LoVo (cell line): ENCODE data around the gene GDF7.

Source experiments
- DNase-seq: peaks from one replicate; pipeline ENCODE4 v3.0.0-alpha.2; 2016; ENCODE audit warnings: low spot score

The GDF7 gene

DNA sequence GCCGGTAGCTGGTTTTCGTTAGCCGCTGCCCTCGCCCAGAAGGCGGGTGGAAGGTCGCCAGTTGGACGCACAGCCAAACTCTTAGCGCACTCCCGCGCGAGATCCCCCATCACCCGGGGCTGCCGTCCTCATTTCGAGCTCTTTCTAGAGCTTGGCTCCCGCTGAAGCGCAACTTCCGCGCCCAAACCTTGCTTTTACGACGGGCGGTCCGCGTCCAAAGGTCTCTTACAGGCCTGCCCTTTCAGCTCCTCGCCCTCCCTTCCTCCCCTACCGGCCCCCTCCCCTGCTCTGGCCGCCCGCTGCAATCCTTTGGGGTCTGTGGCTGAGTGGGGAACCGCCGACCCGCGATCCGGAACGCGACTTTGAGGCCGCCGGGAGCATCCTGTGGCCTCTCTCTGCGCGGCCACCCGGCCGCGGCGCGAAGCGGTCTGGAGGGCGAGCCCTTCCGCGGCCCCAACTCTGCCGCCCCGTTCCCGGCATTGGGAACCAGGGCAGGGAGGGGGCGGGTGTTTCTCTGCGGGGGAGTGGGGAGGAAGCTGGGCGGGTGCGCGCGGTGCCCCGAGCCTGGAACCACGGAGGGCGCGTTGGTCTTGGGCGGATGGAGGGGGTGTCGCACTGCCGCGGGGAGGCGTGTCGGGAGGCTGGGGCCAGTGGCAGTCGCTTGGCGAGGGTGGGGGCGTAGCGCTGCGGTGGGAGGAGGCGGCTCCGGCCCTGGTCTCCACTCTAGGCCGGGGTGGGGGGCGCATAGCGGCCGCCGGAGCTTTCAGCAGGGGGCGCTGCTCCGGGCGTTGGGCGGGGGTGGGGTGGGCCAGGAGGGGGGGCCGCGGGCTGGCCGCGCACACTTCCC lies at the start of gene GDF7:
Gene GDF7 (plus strand): TSS at position 841 of the 847 bp plus-strand sequence. CDS start 96 bp downstream, outside the sequence.
- no peak for DNase-seq

- DNase-seq, result peak; percentile 55
Measured at GRCh38 chr2:20617892-20618467, 49.0 kb upstream of the GDF7 start.

- DNase-seq, result no peak
Measured at GRCh38 chr2:20618468-20618885, 48.5 kb upstream of the GDF7 start.

DNA sequence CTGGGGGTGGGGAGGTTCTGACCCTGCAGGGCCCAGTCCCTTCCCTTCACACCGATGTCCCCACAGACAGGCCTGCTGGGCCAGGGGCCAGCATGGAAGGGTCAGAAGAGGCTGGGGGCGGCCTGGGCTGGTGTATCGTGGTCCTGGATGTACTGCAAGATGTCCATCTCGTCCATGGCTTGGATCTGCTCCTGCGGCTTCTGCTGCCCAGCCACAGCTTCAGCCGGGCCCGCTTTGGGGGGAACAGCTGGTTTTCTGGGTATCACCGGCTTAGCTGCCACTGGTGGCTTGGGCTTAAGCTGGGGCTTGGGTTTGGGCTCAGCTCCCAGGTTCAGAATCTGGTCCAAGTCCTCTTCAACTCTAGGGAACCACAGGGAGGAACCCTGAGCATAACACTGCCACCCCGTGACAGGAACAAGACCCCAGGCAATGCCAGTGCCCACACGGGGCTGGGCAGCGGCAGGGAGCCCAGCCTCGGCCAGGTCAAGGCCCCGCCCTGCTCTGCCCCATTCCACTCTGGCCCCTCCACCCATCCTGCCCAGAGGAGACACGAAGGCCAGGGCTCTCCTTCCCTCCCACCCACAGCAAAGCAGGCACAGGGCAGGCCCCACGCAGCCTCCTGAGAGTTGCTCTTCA lies 47.9 kb upstream of the GDF7 start:
- DNase-seq, result no peak

GRCh38 chr2:20619624-20620024 lies 47.3 kb upstream of the GDF7 start:
- no peak for DNase-seq

- no peak for DNase-seq
Measured at GRCh38 chr2:20620271-20620681, 46.7 kb upstream of the GDF7 start.

DNA sequence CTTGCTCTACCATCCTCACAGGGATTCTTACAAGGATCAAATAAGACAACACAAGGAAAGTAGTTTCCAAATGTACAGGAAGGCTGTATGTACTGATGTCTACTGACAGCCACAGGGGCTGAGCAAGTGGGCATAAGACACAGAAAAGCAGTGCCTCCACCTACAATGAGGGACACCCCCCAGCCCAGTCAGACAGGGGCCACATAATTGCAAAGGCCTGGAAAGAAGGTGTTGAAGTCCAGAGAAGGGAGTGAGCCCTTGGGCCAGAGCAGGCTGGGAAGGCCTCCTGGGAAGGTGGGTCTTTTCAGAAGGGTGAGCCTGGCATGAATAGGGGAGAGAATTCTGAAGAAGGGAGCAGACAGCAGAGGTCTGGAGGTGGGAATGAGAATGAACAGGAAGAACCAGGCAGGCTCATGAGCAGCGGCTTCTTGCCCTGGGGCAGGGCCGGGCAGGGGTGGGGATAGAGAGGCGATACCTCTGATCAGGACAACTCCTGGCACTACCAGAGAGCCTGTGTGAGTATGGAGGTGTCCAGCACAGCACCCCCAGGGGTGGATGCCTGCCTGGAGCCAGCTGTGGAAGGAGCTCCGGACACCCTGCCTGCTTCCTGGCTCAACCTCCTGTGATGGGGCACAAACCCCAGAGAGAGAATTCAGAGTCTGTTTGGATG lies 46.1 kb upstream of the GDF7 start:
- DNase-seq, result no peak

DNA sequence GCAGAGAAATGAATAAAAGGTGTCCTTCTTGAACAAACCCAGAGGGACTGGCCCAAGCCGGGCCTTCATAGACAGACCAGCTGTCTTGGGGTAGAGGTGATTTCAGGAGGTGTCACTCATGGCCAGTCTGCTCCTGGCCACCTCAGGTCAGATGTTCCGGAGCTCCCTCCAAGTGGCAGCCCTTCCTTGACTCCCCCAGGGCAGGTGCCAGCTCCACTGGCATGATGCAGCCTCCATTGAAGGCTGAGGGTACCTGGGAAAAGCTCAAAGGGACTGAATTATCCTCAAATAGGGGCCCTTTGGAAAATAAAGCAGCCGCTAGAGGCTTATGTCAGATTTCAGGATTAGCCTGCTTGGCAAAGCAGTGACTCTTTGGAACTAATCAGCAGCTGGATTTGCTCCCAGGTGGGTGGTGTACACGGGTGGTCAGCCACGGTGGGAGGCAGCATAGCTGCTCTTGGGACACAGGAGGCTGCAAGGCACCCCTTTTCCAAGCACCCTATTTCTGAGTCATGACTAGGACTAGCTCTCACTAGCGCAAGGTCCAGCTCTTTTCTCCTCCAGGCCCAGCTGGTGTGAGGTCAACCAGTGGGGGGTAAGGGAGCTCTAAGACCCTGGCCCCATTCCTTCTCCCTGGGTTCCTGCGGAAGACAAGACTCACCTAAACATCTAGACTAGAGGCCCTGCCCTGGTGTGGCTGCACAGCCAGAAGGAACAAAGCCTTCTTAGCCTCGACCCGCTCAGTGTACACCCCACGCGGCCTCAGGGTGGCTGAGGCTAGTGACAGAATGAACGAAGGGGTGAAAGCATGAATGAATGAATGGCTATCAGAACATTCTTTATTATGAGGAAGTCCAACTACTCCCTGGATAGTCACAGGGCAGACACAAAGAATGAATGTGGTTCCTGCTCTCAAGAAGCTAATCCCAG lies 45.3 kb upstream of the GDF7 start:
- no peak for DNase-seq

DNA sequence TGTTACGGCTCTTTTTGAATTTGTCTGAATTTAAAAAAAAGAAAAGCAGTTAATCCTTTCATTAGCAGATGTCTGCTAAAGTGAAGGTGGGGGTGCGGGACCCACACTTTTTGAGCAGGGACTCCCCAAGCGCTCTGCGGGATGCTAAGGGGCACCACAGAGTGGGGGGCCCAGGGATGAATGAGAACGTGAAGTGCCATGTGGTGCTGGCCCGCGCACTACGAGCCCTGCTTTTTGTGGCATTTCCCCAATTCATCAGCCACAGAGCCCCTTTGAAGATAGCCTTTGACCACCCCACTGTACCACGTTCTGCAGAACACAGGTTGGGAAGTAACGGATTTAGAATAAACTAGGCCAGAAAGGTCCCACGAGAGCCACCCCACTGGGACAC lies 44.7 kb upstream of the GDF7 start:
- no peak for DNase-seq

GRCh38 chr2:20622731-20623130 lies 44.2 kb upstream of the GDF7 start:
- no peak for DNase-seq

DNA sequence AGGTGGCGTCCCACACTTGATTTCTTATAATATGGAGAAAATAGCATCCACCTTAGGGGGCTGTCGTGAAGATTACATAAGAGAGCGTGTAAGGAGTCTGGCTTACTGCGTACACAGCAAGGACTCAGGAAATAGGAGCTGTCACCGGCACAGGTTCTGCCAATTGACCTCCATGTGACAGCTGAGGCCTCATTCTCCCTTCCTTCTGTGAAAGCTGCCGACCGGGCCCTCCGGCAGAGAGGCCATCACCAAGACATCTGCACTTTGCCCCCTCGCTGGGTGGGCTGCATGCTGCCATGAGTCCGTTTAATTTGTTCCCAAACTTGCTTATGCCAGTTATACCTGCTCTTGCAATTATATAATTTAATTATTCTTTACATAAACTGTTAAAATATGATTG lies 43.7 kb upstream of the GDF7 start:
- no peak for DNase-seq

- DNase-seq, result no peak
Measured at GRCh38 chr2:20623741-20624155, 43.2 kb upstream of the GDF7 start.

- DNase-seq, result no peak
Measured at GRCh38 chr2:20624156-20624883, 42.6 kb upstream of the GDF7 start.

DNA sequence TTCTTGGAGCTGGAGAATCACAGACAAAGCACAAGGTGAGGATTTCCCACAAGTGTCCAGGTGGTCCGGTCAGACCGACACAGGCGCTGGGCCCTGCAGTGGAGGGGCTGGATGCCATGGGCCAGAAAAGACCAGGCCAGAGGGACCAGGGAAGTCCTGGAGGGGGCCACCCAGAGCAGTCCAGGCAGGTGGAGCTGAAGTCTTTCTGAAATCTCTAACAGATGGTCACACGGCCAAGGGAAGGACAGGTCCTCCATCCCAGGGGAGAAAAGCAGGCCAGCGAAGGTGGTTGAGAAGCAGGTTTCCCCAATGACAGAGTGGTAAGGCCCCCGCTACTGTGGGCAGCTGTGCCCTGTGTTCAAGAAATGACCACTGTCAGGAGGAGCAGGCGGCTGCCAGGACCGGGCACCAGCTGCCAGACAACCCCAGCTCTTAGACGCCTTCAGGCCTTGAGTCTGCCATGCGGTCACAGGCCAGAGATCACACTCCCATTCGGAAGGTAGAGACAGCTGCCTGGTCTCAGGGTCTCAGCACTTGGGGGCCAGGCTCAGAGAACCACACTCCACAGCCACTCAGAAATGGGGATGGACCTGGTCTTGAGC lies 42.0 kb upstream of the GDF7 start:
- no peak for DNase-seq

GRCh38 chr2:20625491-20626391 lies 41.2 kb upstream of the GDF7 start:
- DNase-seq, result no peak

DNA sequence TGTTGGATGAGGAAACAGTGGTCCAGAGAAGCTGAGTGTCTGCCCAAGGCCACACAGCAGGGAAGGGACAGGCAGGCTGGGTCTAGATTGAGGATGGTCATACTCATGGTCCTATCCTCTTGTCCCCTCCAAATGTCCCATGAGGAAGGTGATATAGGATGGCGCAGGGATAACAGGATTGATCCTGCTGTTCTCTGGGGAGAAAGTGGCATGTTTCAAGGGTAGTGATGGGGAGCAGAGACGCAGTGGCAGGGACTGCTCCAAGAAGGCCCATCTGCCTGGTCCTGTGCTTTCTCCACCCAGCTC lies 40.6 kb upstream of the GDF7 start:
- no peak for DNase-seq

GRCh38 chr2:20626698-20627513 lies 40.0 kb upstream of the GDF7 start:
- no peak for DNase-seq

GRCh38 chr2:20627712-20628380 lies 39.1 kb upstream of the GDF7 start:
- no peak for DNase-seq
